Neural crest cell (in vitro differentiated cells): ENCODE measurements around the gene MSMB. TPM values are rescaled to one million over a fixed set of nuclear protein-coding genes. Genes with fewer than 3 reads are reported as not detected.
"Not testable (repeated sequence)": the region's sequence is repeated elsewhere in the genome, so short reads cannot be mapped to it uniquely, and the experiment has no call there.

ENCODE experiments used
- DNase-seq: peaks from one replicate; pipeline ENCODE4 v3.0.0; 2021; ENCODE audit warnings: low read depth, mixed read lengths, low spot score
- H3K27ac Mint-ChIP-seq: one replicate; pipeline ENCODE4 v1.8.0; 2021; ENCODE audit warnings: mild to moderate bottlenecking, mixed read lengths; ENCODE audit not compliant: unreplicated experiment
- H3K27me3 Mint-ChIP-seq: 2 replicates; pipeline ENCODE4 v1.8.0; 2021; ENCODE audit warnings: low read depth, mild to moderate bottlenecking, mixed read lengths
- H3K36me3 Mint-ChIP-seq: 2 replicates; pipeline ENCODE4 v1.8.0; 2021; ENCODE audit warnings: low read depth, mild to moderate bottlenecking, mixed read lengths
- H3K4me1 Mint-ChIP-seq: 2 replicates; pipeline ENCODE4 v1.8.0; 2021; ENCODE audit warnings: mixed read lengths
- H3K4me3 Mint-ChIP-seq: one replicate; pipeline ENCODE4 v1.8.0; 2021; ENCODE audit warnings: mild to moderate bottlenecking, mixed read lengths
- H3K9me3 Mint-ChIP-seq: 2 replicates; pipeline ENCODE4 v1.8.0; 2021; ENCODE audit warnings: mixed read lengths
- CTCF ChIP-seq: fragments of 200-600 bp; sonication (generic); conservative IDR thresholded peaks from 2 replicates; pipeline ENCODE4 v1.5.0; 2021; ENCODE audit warnings: antibody characterized with exemption, mild to moderate bottlenecking
- total RNA-seq: library from RNA; stranded (reverse); gene quantifications from 2 replicates; pipeline ENCODE4 v1.2.1, GENCODE V29; 2021

MSMB gene
- total RNA-seq, 1 donor from 2014 or later: not detected

- Mint-ChIP-seq H3K9me3 (peaks cover 6% of the 10 kb centered on the region), H3K36me3 (peaks cover 2% of the 10 kb centered on the region), H3K4me1 (no peaks in the 10 kb centered on the region), H3K27ac (no peak overlapping the region), H3K4me3 (no peak overlapping the region), H3K27me3 (peaks cover 12% of the 10 kb centered on the region)
- no peak for TF ChIP-seq CTCF
- DNase-seq: no peak
Measured at GRCh38 chr10:46055771-46056170, 9.7 kb upstream of the MSMB start.

GRCh38 chr10:46053534-46054434, 7.7 kb upstream of the MSMB start:
- no peak for TF ChIP-seq CTCF
- Mint-ChIP-seq H3K4me1 (no peaks in the 10 kb centered on the region), H3K36me3 (peaks cover 2% of the 10 kb centered on the region), H3K9me3 (peaks cover 6% of the 10 kb centered on the region), H3K4me3 (no peak overlapping the region), H3K27me3 (peaks cover 18% of the 10 kb centered on the region), H3K27ac (no peak overlapping the region)
- no peak for DNase-seq

GRCh38 chr10:46052791-46053375, 6.8 kb upstream of the MSMB start:
- peaks cover 2% of the 10 kb centered on the region for H3K36me3 Mint-ChIP-seq
- H3K4me1 Mint-ChIP-seq: no peaks in the 10 kb centered on the region
- H3K4me3 Mint-ChIP-seq: no peak overlapping the region
- H3K9me3 Mint-ChIP-seq: peaks cover 6% of the 10 kb centered on the region
- no peak for TF ChIP-seq CTCF
- no peak overlapping the region for H3K27ac Mint-ChIP-seq
- peaks cover 18% of the 10 kb centered on the region for H3K27me3 Mint-ChIP-seq
- DNase-seq: no peak

GRCh38 chr10:46052057-46052790, 6.2 kb upstream of the MSMB start:
- TF ChIP-seq CTCF: no peak
- no peaks in the 10 kb centered on the region for H3K4me1 Mint-ChIP-seq
- peaks cover 3% of the 10 kb centered on the region for H3K9me3 Mint-ChIP-seq
- peaks cover under 1% of the 10 kb centered on the region for H3K36me3 Mint-ChIP-seq
- peaks cover 23% of the 10 kb centered on the region for H3K27me3 Mint-ChIP-seq
- H3K27ac Mint-ChIP-seq: no peak overlapping the region
- no peak for DNase-seq
- H3K4me3 Mint-ChIP-seq: no peak overlapping the region

- no peak for TF ChIP-seq CTCF
- Mint-ChIP-seq H3K9me3 (no peaks in the 10 kb centered on the region), H3K4me3 (no peak overlapping the region), H3K4me1 (no peaks in the 10 kb centered on the region), H3K27ac (no peak overlapping the region), H3K36me3 (no peaks in the 10 kb centered on the region), H3K27me3 (peaks cover 28% of the 10 kb centered on the region)
- DNase-seq: no peak
Measured at GRCh38 chr10:46050941-46051623, 5.0 kb upstream of the MSMB start.

GRCh38 chr10:46049497-46049831, 3.4 kb upstream of the MSMB start:
- not testable (repeated sequence) for DNase-seq, H3K27ac Mint-ChIP-seq, H3K4me3 Mint-ChIP-seq, H3K4me1 Mint-ChIP-seq, H3K36me3 Mint-ChIP-seq, H3K9me3 Mint-ChIP-seq
- H3K27me3 Mint-ChIP-seq: peaks cover 28% of the 10 kb centered on the region
